Skeletal muscle tissue (tissue), 4 donors: Measurements from ENCODE around the gene ZNF580. TPM values are rescaled to one million over a fixed set of nuclear protein-coding genes. Genes with fewer than 3 reads are reported as not detected.

Experiments used
- H3K27ac ChIP-seq: one replicate; pipeline ENCODE4 v1.7.0; 2013; ENCODE audit warnings: mild to moderate bottlenecking, low read depth, low read length, inconsistent platforms
- H3K27me3 ChIP-seq, 3 donors: one replicate each; pipeline ENCODE4 v1.7.0; 2013; ENCODE audit warnings: low read length in 3 of 3; ENCODE audit not compliant: control insufficient read depth in 3 of 3, insufficient read depth in 3 of 3
- H3K36me3 ChIP-seq, 3 donors: one replicate each; pipeline ENCODE4 v1.7.0; 2013; ENCODE audit warnings: low read length in 3 of 3; ENCODE audit not compliant: control insufficient read depth in 3 of 3, insufficient read depth in 3 of 3
- H3K4me1 ChIP-seq, 3 donors: one replicate each; pipeline ENCODE4 v1.7.0; 2013; ENCODE audit warnings: low read length in 3 of 3, mild to moderate bottlenecking in 3 of 3; ENCODE audit not compliant: control insufficient read depth in 3 of 3, insufficient read depth in 3 of 3
- H3K4me3 ChIP-seq, 3 donors: one replicate each; pipeline ENCODE4 v1.7.0; 2013; ENCODE audit warnings: low read length in 3 of 3
- H3K9ac ChIP-seq, 3 donors: one replicate each; pipeline ENCODE4 v1.7.0; 2013; ENCODE audit warnings: low read length in 3 of 3, mild to moderate bottlenecking in 3 of 3, moderate library complexity in 2 of 3, low read depth in 1 of 3
- H3K9me3 ChIP-seq, 3 donors: one replicate each; pipeline ENCODE4 v1.7.0; 2013; ENCODE audit warnings: low read length in 3 of 3; ENCODE audit not compliant: control insufficient read depth in 3 of 3
- total RNA-seq: library from RNA; depleted of rRNA; stranded (reverse); fragments of >200 nt; gene quantifications from one replicate; pipeline ENCODE4 v1.2.3, GENCODE V29; 2014
- donor health status: Osteomylitis.

Gene ZNF580
- total RNA-seq, 1 donor from 2014 or later, result 2.1 TPM

GRCh38 chr19:55667511-55667910, 26.7 kb downstream of the ZNF580 start:
- no peaks in the 10 kb centered on the region for H3K27me3 ChIP-seq
- H3K36me3 ChIP-seq, result peaks cover 69 to 75% (median 74%) of the 10 kb centered on the region in 3 donors
- H3K9me3 ChIP-seq, result no peaks in the 10 kb centered on the region
- H3K27ac ChIP-seq, result no peak overlapping the region
- no peak overlapping the region for H3K4me3 ChIP-seq
- peaks cover 5 to 11% (median 11%) of the 10 kb centered on the region in 3 donors for H3K4me1 ChIP-seq
- H3K9ac ChIP-seq, result no peak overlapping the region

- Histone ChIP-seq H3K4me3 (no peak overlapping the region), H3K9ac (no peak overlapping the region), H3K9me3 (no peaks in the 10 kb centered on the region), H3K4me1 (peaks cover 5 to 11% (median 11%) of the 10 kb centered on the region in 3 donors), H3K36me3 (peaks cover 64 to 71% (median 70%) of the 10 kb centered on the region in 3 donors), H3K27me3 (no peaks in the 10 kb centered on the region), H3K27ac (no peak overlapping the region)
These were observed 27.2 kb downstream of the ZNF580 start for GRCh38 chr19:55667958-55668357.

- no peaks in the 10 kb centered on the region for H3K27me3 ChIP-seq
- no peak overlapping the region for H3K4me3 ChIP-seq
- peaks cover 59 to 62% (median 61%) of the 10 kb centered on the region in 3 donors for H3K36me3 ChIP-seq
- no peak overlapping the region for H3K27ac ChIP-seq
- H3K4me1 ChIP-seq, result peaks cover 5 to 15% (median 12%) of the 10 kb centered on the region in 3 donors
- H3K9me3 ChIP-seq, result no peaks in the 10 kb centered on the region
- H3K9ac ChIP-seq, result no peak overlapping the region
These were observed 28.0 kb downstream of the ZNF580 start for GRCh38 chr19:55668603-55669348.

GRCh38 chr19:55669418-55670279, 28.8 kb downstream of the ZNF580 start:
- H3K27ac ChIP-seq, result no peak overlapping the region
- no peaks in the 10 kb centered on the region for H3K9me3 ChIP-seq
- no peak overlapping the region for H3K4me3 ChIP-seq
- no peaks in the 10 kb centered on the region for H3K27me3 ChIP-seq
- H3K9ac ChIP-seq, result no peak overlapping the region
- H3K36me3 ChIP-seq, result peaks cover 53 to 56% (median 55%) of the 10 kb centered on the region in 3 donors
- peaks cover 11 to 20% (median 18%) of the 10 kb centered on the region in 3 donors for H3K4me1 ChIP-seq

GRCh38 chr19:55670280-55671053, 29.7 kb downstream of the ZNF580 start:
- H3K9me3 ChIP-seq, result no peaks in the 10 kb centered on the region
- peaks cover 50 to 55% (median 53%) of the 10 kb centered on the region in 3 donors for H3K36me3 ChIP-seq
- H3K27ac ChIP-seq, result no peak overlapping the region
- H3K4me1 ChIP-seq, result peaks cover 11 to 23% (median 19%) of the 10 kb centered on the region in 3 donors
- H3K9ac ChIP-seq, result peak overlapping the region in 1 of 3 donors; percentile 25
- H3K27me3 ChIP-seq, result no peaks in the 10 kb centered on the region
- H3K4me3 ChIP-seq, result peak overlapping the region in 1 of 3 donors; percentile 5

GRCh38 chr19:55671054-55671378, 30.2 kb downstream of the ZNF580 start:
- H3K27ac ChIP-seq, result no peak overlapping the region
- H3K4me3 ChIP-seq, result no peak overlapping the region
- no peaks in the 10 kb centered on the region for H3K9me3 ChIP-seq
- H3K27me3 ChIP-seq, result no peaks in the 10 kb centered on the region
- peaks cover 45 to 52% (median 49%) of the 10 kb centered on the region in 3 donors for H3K36me3 ChIP-seq
- H3K9ac ChIP-seq, result no peak overlapping the region
- peaks cover 16 to 29% (median 25%) of the 10 kb centered on the region in 3 donors for H3K4me1 ChIP-seq

GRCh38 chr19:55672418-55672817, 31.6 kb downstream of the ZNF580 start:
- Histone ChIP-seq H3K4me3 (no peak overlapping the region), H3K9me3 (no peaks in the 10 kb centered on the region), H3K4me1 (peaks cover 30 to 43% (median 34%) of the 10 kb centered on the region in 3 donors), H3K27ac (no peak overlapping the region), H3K36me3 (peaks cover 31 to 38% (median 36%) of the 10 kb centered on the region in 3 donors), H3K27me3 (no peaks in the 10 kb centered on the region), H3K9ac (no peak overlapping the region)

GRCh38 chr19:55673465-55673864, 32.7 kb downstream of the ZNF580 start:
- Histone ChIP-seq H3K4me3 (no peak overlapping the region), H3K9me3 (no peaks in the 10 kb centered on the region), H3K36me3 (peaks cover 28 to 38% (median 33%) of the 10 kb centered on the region in 3 donors), H3K9ac (no peak overlapping the region), H3K4me1 (peaks cover 37 to 51% (median 43%) of the 10 kb centered on the region in 3 donors), H3K27me3 (no peaks in the 10 kb centered on the region), H3K27ac (no peak overlapping the region)

- H3K4me1 ChIP-seq, result peaks cover 37 to 55% (median 48%) of the 10 kb centered on the region in 3 donors
- no peaks in the 10 kb centered on the region for H3K9me3 ChIP-seq
- H3K27ac ChIP-seq, result no peak overlapping the region
- H3K4me3 ChIP-seq, result no peak overlapping the region
- peaks cover 29 to 38% (median 34%) of the 10 kb centered on the region in 3 donors for H3K36me3 ChIP-seq
- H3K9ac ChIP-seq, result no peak overlapping the region
- no peaks in the 10 kb centered on the region for H3K27me3 ChIP-seq
These were observed 33.1 kb downstream of the ZNF580 start for GRCh38 chr19:55673889-55674288.
